WI38 (cell line): ENCODE measurements around the gene F10.

Source experiments
- H3K4me3 ChIP-seq: 2 replicates; pipeline ENCODE4 v1.5.1; 2011; ENCODE audit warnings: low read depth, mild to moderate bottlenecking, control low read depth, low read length
- CTCF ChIP-seq: IDR thresholded peaks from 2 replicates; pipeline ENCODE4 v1.5.1; 2012; ENCODE audit warnings: low read depth, mild to moderate bottlenecking, control low read depth, low read length

Gene F10

DNA sequence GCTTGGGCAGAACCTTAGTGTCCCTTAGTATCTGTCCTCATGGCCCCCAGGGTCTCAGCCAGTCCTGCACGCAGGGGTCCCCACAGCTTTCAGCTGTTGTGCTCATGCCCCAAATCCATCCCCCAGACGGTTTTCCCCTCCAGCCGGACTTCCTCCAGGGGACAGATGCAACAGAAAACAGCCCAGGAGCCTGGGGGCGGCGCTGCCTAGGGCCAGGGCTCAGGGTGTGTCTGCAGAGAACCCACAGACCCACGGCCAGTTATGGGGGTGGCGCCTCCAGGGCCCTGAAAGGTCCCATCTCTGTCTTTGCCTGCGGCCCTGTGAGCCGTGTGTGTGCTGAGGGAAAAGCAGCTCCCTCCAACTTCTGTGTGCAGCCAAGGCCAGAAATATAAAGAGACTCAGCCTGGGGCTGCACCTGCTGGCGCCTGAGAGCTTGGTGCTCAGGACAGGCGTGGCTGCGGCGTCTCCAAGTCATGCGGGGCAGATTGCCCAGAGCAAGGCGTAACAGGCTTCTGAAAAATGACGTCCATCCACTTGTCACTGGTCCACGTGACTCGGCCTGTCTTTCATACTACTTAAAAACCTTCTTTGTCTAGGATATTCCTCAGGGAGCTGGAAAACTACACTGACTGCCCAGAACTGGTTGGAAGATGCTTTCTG, 39.1 kb upstream of the F10 start:
- H3K4me3 ChIP-seq: no peak overlapping the region
- TF ChIP-seq CTCF: no peak

- no peak overlapping the region for H3K4me3 ChIP-seq
Measured at GRCh38 chr13:113084094-113084942, 38.3 kb upstream of the F10 start.

DNA sequence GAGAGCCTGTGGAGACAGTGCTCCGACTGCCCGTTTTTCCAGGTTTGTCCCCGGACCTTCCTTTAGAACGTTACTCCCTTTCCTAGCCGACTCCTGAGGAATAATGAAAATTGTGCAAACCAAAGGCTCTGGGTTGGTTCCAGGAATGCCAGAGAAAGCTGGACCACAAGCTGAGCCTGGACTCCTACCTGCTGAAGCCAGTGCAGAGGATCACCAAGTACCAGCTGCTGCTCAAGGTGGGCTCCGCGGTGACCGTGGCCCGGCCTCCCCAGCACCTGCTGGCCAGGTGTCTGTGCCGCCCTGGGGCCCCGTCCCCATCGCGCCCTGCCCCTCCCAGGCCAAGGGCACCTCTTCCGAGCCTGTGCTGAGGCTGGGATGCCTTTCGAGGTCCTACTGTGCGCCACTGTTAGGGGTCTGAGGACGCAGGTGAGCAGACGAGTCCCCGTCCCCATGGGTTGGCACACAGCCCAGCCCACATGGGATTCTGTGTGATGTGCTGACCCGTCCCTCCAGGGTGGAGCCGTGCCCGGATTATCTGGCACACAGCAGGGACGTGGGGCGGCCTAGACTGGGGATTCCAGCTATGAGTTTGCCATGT, 37.6 kb upstream of the F10 start:
- H3K4me3 ChIP-seq: no peak overlapping the region
- no peak for TF ChIP-seq CTCF

More at GRCh38 chr13:113084094-113084942, 38.3 kb upstream of the F10 start:
- TF ChIP-seq CTCF: no peak

DNA sequence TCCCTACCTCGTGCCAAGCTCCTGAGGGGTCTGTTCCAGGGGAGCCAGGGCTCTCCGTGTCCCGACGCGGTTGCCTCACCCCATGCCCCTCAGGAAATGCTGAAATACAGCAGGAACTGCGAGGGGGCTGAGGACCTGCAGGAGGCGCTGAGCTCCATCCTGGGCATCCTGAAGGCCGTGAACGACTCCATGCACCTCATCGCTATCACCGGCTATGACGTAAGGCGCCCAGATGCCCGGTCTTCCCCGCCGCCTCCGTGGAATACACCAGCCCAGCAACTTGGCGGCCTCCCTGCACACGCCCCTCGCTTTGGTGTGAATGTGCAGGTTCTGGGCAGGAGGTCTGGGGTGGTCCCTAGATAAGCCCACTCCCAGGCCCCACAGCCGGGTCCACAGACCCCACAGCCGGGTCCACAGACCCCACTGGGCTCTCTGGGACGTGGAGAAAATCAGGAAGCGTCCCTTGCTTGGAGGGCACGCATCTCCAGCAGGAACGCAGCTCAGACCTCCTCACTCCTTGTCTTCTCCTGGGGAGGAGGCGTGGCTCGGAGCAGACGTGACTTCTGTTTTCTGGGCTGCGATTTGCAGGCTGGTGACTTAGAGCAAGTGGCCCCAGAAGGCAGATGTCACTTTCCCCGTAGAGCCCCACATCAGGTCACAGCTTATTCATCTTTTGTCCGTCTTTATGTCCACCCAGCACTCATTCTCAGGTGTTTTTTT, 36.4 kb upstream of the F10 start:
- H3K4me3 ChIP-seq: no peak overlapping the region
- peak; percentile 17 for TF ChIP-seq CTCF

- TF ChIP-seq CTCF: no peak
- H3K4me3 ChIP-seq: no peak overlapping the region
Measured at GRCh38 chr13:113086991-113087922, 35.3 kb upstream of the F10 start.

- no peak overlapping the region for H3K4me3 ChIP-seq
- no peak for TF ChIP-seq CTCF
Measured at GRCh38 chr13:113087923-113088690, 34.5 kb upstream of the F10 start.
